Body of pancreas (tissue), 4 donors: Measurements from ENCODE around the gene PRRC2B.

Experiments
- POLR2A ChIP-seq, 3 donors: fragments of 450-650 bp; IDR thresholded peaks; one replicate each; pipeline ENCODE4 v1.6.1; 2016; ENCODE audit warnings: antibody characterized with exemption in 3 of 3, mild to moderate bottlenecking in 2 of 3
- TF ChIP-seq, protein P1 (sequence below), 7 experiments: fragments of 450-650 bp in 4 of 7; fragments of 200-600 bp in 3 of 7; sonication (generic) in 3 of 7; IDR thresholded peaks; one replicate each; pipeline ENCODE4 v1.5.1; 2016 to 2019; ENCODE audit warnings: antibody characterized with exemption in 7 of 7

DNA sequence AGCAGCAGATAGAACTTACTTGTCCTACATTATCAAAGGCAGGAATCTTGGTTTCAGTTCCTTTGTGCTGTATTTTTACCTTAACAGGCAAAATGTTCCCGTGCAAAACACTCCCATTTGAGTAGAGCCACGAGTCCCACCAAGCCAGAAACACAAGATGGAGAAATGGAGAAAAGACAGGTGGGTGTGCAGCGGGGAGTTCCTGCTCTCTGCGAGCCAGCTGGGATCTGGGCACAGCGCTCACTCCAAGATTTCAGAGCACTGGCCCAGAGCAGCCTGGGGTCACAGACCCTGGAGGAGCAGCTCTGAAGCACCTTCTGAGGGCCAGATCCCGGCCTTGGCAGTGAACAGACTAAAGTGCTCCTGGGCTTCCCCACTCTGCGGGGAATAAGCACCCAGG, 134.3 kb downstream of the PRRC2B start:
- TF ChIP-seq POLR2A (IDR thresholded peaks at IDR 0.05): no peak
- TF ChIP-seq, protein P1, sequence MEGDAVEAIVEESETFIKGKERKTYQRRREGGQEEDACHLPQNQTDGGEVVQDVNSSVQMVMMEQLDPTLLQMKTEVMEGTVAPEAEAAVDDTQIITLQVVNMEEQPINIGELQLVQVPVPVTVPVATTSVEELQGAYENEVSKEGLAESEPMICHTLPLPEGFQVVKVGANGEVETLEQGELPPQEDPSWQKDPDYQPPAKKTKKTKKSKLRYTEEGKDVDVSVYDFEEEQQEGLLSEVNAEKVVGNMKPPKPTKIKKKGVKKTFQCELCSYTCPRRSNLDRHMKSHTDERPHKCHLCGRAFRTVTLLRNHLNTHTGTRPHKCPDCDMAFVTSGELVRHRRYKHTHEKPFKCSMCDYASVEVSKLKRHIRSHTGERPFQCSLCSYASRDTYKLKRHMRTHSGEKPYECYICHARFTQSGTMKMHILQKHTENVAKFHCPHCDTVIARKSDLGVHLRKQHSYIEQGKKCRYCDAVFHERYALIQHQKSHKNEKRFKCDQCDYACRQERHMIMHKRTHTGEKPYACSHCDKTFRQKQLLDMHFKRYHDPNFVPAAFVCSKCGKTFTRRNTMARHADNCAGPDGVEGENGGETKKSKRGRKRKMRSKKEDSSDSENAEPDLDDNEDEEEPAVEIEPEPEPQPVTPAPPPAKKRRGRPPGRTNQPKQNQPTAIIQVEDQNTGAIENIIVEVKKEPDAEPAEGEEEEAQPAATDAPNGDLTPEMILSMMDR (IDR thresholded peaks at IDR 0.05): no peak
